ENCODE results near the gene NDUFC2.

NDUFC2 gene

DNA sequence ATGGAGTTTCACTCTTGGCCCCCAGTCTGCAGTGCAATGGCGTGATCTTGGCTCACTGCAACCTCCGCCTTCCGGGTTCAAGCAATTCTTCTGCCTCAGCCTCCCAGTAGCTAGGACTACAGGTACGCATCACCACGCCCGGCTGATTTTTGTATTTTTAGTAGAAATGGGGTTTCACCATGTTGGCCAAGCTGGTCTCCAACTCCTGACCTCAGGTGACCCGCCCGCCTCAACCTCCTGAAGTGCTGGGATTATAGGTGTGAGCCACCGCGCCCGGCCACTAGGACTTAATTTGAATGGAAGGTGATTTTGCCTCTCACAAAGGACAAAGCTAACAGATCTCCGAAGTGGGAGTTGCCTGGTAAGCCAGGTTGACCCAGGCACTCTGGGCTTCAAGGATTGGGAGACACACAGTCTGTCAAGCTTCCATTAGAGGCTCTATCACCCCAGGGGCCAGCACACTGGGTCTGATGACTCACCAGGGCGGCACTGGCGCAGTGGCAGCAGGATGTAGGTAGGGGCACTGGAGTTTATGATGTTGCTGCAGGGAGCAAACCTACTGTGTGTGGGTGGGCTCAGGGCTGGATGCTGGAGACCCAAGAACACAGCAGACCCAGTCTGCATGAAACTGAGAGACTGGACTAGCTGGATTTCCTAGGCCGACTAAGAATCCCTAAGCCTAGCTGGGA lies 38.8 kb downstream of the NDUFC2 start:
- no peak overlapping the region for H3K4me3 ChIP-seq (ENCODE audit: low read depth, low read length)
- TF ChIP-seq, protein P1, sequence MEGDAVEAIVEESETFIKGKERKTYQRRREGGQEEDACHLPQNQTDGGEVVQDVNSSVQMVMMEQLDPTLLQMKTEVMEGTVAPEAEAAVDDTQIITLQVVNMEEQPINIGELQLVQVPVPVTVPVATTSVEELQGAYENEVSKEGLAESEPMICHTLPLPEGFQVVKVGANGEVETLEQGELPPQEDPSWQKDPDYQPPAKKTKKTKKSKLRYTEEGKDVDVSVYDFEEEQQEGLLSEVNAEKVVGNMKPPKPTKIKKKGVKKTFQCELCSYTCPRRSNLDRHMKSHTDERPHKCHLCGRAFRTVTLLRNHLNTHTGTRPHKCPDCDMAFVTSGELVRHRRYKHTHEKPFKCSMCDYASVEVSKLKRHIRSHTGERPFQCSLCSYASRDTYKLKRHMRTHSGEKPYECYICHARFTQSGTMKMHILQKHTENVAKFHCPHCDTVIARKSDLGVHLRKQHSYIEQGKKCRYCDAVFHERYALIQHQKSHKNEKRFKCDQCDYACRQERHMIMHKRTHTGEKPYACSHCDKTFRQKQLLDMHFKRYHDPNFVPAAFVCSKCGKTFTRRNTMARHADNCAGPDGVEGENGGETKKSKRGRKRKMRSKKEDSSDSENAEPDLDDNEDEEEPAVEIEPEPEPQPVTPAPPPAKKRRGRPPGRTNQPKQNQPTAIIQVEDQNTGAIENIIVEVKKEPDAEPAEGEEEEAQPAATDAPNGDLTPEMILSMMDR (IDR thresholded peaks at IDR 0.05; ENCODE audit: borderline replicate concordance, insufficient read depth, low read depth, low read length): no peak

DNA sequence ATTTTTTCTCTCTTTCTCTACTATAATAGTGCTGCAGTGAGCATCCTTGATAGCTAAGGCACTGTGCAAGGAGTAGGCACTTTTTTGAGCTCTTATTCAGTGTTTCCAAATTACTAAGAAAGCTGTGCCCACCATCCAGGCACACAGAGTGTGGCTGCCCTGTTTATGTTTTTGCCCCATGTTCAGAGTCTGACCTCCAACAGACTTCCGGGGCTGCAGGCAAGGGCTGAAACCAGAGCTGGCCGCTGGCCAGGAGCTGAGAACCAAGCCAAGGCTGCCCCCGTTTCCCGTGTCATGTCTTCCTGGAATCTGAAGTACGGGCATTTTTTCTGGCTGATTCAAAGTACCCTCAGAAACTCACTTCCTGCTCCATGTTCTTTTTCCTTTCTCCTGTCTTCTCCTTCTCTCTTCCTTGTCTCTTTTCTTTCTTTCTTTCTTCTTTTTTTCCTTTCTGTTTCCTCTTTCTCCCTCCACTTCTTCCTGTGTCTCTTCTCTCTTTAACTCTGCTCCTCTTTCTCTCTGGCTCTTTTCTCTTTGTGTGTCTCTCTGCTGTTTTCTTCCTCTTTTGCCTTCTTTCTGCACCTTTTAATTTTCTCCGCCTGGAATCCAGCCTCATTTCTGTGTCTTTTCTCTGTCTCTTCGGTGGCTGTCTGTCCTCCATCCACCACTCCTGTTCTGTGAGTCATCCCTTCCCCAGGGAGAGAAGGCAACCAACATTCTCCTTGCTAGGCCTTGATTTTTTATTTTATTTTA lies 39.6 kb downstream of the NDUFC2 start:
- TF ChIP-seq, protein P1 (IDR thresholded peaks at IDR 0.05; ENCODE audit: borderline replicate concordance, insufficient read depth, low read depth, low read length): no peak
- no peak overlapping the region for H3K4me3 ChIP-seq (ENCODE audit: low read depth, low read length)

DNA sequence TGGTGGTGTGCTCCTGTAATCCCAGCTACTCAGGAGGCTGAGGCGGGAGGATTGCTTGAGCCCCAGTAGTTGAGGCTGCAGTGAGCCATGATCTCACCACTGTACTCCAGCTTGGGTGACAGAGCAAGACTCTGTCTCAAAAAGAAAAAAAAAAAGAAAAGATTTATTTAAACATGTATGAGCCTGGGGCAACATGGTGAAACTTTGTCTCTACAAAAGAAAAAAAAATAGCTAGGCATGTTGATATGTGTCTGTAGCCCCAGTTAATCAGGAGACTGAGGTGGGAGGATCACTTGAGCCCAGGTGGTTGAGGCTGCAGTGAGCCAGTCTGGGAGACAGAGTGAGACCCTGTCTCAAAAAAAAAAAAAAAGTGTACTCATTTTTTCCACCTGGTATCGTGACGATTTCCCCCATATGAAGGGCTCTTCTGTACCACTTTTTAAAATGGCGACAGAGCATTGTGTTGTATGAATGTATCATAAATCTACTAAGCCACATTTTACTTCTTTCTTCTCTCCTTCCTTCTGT lies 40.2 kb downstream of the NDUFC2 start:
- TF ChIP-seq, protein P1 (IDR thresholded peaks at IDR 0.05; ENCODE audit: borderline replicate concordance, insufficient read depth, low read depth, low read length): no peak
- no peak overlapping the region for H3K4me3 ChIP-seq (ENCODE audit: low read depth, low read length)

DNA sequence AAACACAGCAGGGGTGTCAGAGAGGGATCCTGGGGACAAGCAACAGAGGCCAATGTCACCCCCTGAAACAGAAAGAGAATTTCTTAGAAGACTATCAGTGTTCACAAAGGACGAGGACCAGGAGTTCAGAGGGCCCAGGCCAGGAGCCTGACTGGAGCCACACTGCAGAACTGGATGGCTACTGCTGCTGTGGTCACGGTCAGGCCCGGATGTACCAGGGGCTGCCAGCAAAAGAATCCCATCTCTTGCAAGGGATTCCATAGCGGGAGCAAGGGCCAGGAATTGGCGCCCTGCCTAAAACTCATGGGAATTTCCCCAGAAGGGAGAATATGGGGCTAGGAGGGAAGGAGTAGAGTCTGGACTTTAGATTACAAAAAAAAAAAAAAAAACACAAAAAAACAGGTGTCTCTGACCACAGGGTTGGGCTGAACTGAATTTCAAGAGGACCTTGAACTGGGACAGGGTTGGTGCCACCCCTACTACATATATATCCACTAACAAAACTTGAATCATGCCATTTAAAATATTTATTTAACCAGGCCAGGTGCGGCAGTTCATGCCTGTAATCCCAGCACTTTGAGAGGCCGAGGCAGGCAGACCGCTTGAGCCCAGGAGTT lies 40.9 kb downstream of the NDUFC2 start:
- TF ChIP-seq, protein P1 (IDR thresholded peaks at IDR 0.05; ENCODE audit: borderline replicate concordance, insufficient read depth, low read depth, low read length): no peak
- H3K4me3 ChIP-seq (ENCODE audit: low read depth, low read length): no peak overlapping the region

DNA sequence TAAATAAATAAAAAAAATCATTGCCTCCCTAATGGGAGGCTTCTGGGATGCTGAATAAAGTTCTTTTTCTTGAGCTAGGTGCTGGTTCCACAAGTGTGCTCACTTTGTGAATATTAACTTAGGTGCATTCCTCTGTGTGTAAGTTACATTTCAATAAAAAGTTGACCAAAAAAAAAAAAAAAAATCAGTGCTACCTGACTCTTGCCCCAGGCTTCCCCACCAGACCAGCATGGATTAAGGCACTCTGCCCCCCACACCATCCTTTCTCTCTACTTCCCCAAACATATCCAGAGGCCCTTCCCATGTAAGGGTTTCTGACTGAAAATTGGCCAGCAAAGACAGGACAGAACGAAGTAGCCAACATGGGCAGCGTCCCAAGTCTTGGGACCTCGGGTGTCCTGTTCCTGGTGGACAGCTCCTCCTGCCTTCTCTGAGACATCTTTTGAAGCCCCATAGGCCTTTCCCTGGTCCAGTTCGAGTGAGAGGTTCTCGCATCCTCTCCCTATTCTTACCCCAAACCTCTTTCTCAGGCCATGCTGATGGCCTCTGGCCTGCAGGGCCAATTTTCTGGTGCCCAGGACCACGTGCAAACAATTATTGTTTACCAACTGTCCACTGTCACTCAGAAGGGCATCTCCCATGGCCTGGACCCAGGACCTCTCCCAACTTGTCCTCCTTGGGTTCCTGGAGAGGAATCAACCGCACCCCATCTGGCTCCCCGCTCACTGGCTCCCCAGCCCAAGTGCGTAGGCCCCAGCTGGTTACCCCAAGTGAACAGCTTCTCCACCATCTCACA lies 41.6 kb downstream of the NDUFC2 start:
- no peak overlapping the region for H3K4me3 ChIP-seq (ENCODE audit: low read depth, low read length)
- TF ChIP-seq, protein P1 (IDR thresholded peaks at IDR 0.05; ENCODE audit: borderline replicate concordance, insufficient read depth, low read depth, low read length): no peak

DNA sequence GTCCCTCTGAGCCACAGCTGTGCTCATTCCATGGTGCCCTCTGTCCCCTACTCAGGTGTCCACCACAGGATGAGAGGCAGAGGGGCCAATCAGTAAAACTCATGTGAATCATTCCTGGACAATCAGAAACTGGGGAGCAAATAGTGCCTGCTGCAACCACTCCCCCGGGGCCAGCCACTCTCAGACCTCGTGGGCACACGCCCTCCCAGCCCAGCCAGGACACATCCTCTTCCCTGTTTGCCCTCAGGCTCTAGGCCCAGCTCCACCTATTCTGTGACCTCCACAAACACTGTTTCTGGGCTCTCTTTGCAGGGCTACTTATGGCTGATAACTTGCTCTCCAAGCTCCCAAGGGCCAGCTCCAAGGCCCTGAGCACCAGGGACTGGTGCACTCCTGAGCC lies 42.6 kb downstream of the NDUFC2 start:
- no peak overlapping the region for H3K4me3 ChIP-seq (ENCODE audit: low read depth, low read length)
- TF ChIP-seq, protein P1 (IDR thresholded peaks at IDR 0.05; ENCODE audit: borderline replicate concordance, insufficient read depth, low read depth, low read length): no peak

All from GM12875 (cell line).